Liver (tissue), 9 donors: Measurements from ENCODE around the gene SLC4A5. TPM values are rescaled to one million over a fixed set of nuclear protein-coding genes. Genes with fewer than 3 reads are reported as not detected.

Experiments
- DNase-seq: peaks from one replicate; pipeline ENCODE4 v3.0.0-alpha.2; 2017; ENCODE audit warnings: low spot score
- H3K27ac ChIP-seq, 2 donors: one replicate each; pipeline ENCODE4 v1.7.0; 2013; ENCODE audit warnings: inconsistent platforms in 2 of 2, low read length in 2 of 2, control low read depth in 1 of 2, low read depth in 1 of 2, mild to moderate bottlenecking in 1 of 2
- H3K27me3 ChIP-seq, 4 donors: one replicate each; pipeline versions ENCODE4 v1.6.1 to v1.7.0; 2013; ENCODE audit warnings: low read length in 3 of 4, inconsistent platforms in 1 of 4, mild to moderate bottlenecking in 1 of 4, moderate library complexity in 1 of 4; ENCODE audit not compliant: control insufficient read depth in 4 of 4, insufficient read depth in 4 of 4
- H3K36me3 ChIP-seq, 4 donors: one replicate each; pipeline versions ENCODE4 v1.6.1 to v1.7.0; 2013; ENCODE audit warnings: low read length in 3 of 4, mild to moderate bottlenecking in 3 of 4, low read depth in 1 of 4, moderate library complexity in 1 of 4; ENCODE audit not compliant: control insufficient read depth in 4 of 4, insufficient read depth in 3 of 4
- H3K4me1 ChIP-seq, 4 donors: one replicate each; pipeline versions ENCODE4 v1.6.1 to v1.7.0; 2013; ENCODE audit warnings: low read length in 3 of 4, mild to moderate bottlenecking in 3 of 4, moderate library complexity in 1 of 4; ENCODE audit not compliant: control insufficient read depth in 4 of 4, insufficient read depth in 4 of 4
- H3K4me3 ChIP-seq, 3 donors: one replicate each; pipeline versions ENCODE4 v1.6.1 to v1.7.0; 2013; ENCODE audit warnings: low read length in 3 of 3, control low read depth in 1 of 3, low read depth in 1 of 3, mild to moderate bottlenecking in 1 of 3
- H3K9ac ChIP-seq, 2 donors: one replicate each; pipeline ENCODE4 v1.7.0; 2013; ENCODE audit warnings: low read length in 2 of 2, mild to moderate bottlenecking in 2 of 2, moderate library complexity in 2 of 2, control low read depth in 1 of 2, low read depth in 1 of 2
- H3K9me3 ChIP-seq, 4 donors: one replicate each; pipeline versions ENCODE4 v1.6.1 to v1.7.0; 2013; ENCODE audit warnings: low read length in 3 of 4; ENCODE audit not compliant: control insufficient read depth in 4 of 4
- ATF3 ChIP-seq: IDR thresholded peaks from 2 replicates; pipeline ENCODE4 v1.6.1; 2016; ENCODE audit warnings: antibody characterized with exemption
- FOXA1 ChIP-seq: IDR thresholded peaks from 2 replicates; pipeline ENCODE4 v1.6.1; 2016; ENCODE audit warnings: antibody characterized with exemption
- JUND ChIP-seq, 2 donors: IDR thresholded peaks; 2 replicates each; pipeline ENCODE4 v1.6.1; 2016; ENCODE audit warnings: antibody characterized with exemption in 2 of 2
- NR2F2 ChIP-seq: IDR thresholded peaks from 2 replicates; pipeline ENCODE4 v1.6.1; 2016; ENCODE audit warnings: antibody characterized with exemption
- RAD21 ChIP-seq, 2 donors: IDR thresholded peaks; 2 replicates each; pipeline ENCODE4 v1.6.1; 2016; ENCODE audit warnings: antibody characterized with exemption in 2 of 2, mild to moderate bottlenecking in 2 of 2
- RXRA ChIP-seq, 2 donors: IDR thresholded peaks; 2 replicates each; pipeline ENCODE4 v1.6.1; 2017 to 2018; ENCODE audit warnings: antibody characterized with exemption in 2 of 2, mild to moderate bottlenecking in 1 of 2
- SP1 ChIP-seq: IDR thresholded peaks from 2 replicates; pipeline ENCODE4 v1.6.1; 2018; ENCODE audit warnings: antibody characterized with exemption, mild to moderate bottlenecking
- YY1 ChIP-seq: IDR thresholded peaks from 2 replicates; pipeline ENCODE4 v1.6.1; 2016; ENCODE audit warnings: antibody characterized with exemption, mild to moderate bottlenecking
- ZBTB33 ChIP-seq: IDR thresholded peaks from 2 replicates; pipeline ENCODE4 v1.6.1; 2016; ENCODE audit warnings: antibody characterized with exemption
- WGBS: extraction: QIAGEN DNeasy Blood & Tissue Kit; methylation state at CpG from one replicate; pipeline ENCODE4 v1.1.7; 2013; 5-methylcytosine and 5-hydroxymethylcytosine counted together
- polyA plus RNA-seq, 2 donors: library from polyadenylated mRNA; stranded (reverse) in 1 of 2; unstranded in 1 of 2; fragments of 200-250 nt in 1 of 2; fragments of >200 nt in 1 of 2; fragmentation: Nextera tagmentation in 1 of 2; extraction: Ambion mirVana in 1 of 2; gene quantifications; one replicate each; pipeline versions ENCODE4 v1.2.1 to v1.2.3, GENCODE V29; 2013 to 2015
- total RNA-seq, 2 donors: library from RNA; depleted of rRNA; stranded (reverse); fragments of >200 nt; gene quantifications; one replicate each; pipeline ENCODE4 v1.2.3, GENCODE V29; 2014
- donor health status: healthy.
- donor health status: healthy.
- donor health status: healthy.
- donor health status: healthy.
- donor health status: healthy.

SLC4A5 gene
- total and polyA plus RNA-seq, 4 donors, result 0.12 to 0.50 (median 0.29) TPM

GRCh38 chr2:74327627-74328026 is 15.6 kb downstream of the SLC4A5 start:
- Histone ChIP-seq H3K9me3 (no peaks in the 10 kb centered on the region), H3K9ac (no peak overlapping the region), H3K4me3 (no peak overlapping the region), H3K4me1 (no peaks in the 10 kb centered on the region), H3K27me3 (no peaks in the 10 kb centered on the region), H3K27ac (no peak overlapping the region), H3K36me3 (no peaks in the 10 kb centered on the region)
- TF ChIP-seq ZBTB33 (no peak), JUND (IDR thresholded peaks at IDR 0.05) (no peak)
- no peak for DNase-seq
- 85% methylated on average over 1 of the region's 1 CpG for WGBS

- H3K9me3 ChIP-seq, result no peaks in the 10 kb centered on the region
- DNase-seq, result no peak
These were observed 16.0 kb downstream of the SLC4A5 start for GRCh38 chr2:74327199-74327598.

GRCh38 chr2:74325815-74326214 is 17.4 kb downstream of the SLC4A5 start:
- TF ChIP-seq SP1 (no peak), ZBTB33 (no peak), FOXA1 (no peak), YY1 (no peak)
- Histone ChIP-seq H3K36me3 (no peaks in the 10 kb centered on the region), H3K9me3 (no peaks in the 10 kb centered on the region), H3K27ac (no peak overlapping the region), H3K4me1 (no peaks in the 10 kb centered on the region), H3K4me3 (no peak overlapping the region), H3K9ac (no peak overlapping the region), H3K27me3 (no peaks in the 10 kb centered on the region)
- no peak for DNase-seq
- WGBS, result 88% methylated on average over 2 of the region's 2 CpGs

More at GRCh38 chr2:74327199-74327598, 16.0 kb downstream of the SLC4A5 start:
- no peaks in the 10 kb centered on the region for H3K4me1 ChIP-seq
- TF ChIP-seq JUND (IDR thresholded peaks at IDR 0.05) (no peak), RXRA (IDR thresholded peaks at IDR 0.05) (no peak), NR2F2 (no peak), ZBTB33 (no peak), RAD21 (IDR thresholded peaks at IDR 0.05) (no peak), ATF3 (no peak), FOXA1 (no peak)
- 84% methylated on average over 5 of the region's 5 CpGs for WGBS
- H3K36me3 ChIP-seq, result no peaks in the 10 kb centered on the region
- no peaks in the 10 kb centered on the region for H3K27me3 ChIP-seq
- no peak overlapping the region for H3K4me3 ChIP-seq
- no peak overlapping the region for H3K9ac ChIP-seq
- no peak overlapping the region for H3K27ac ChIP-seq
